GM10266 (cell line): ENCODE data around the gene KIR3DL3.
"Not testable (repeated sequence)": the region's sequence is repeated elsewhere in the genome, so short reads cannot be mapped to it uniquely, and the experiment has no call there.

Source experiments
- DNase-seq: peaks from one replicate; pipeline ENCODE4 v3.0.0; 2012; ENCODE audit errors: extremely low spot score
- TF ChIP-seq, protein P1 (sequence below): IDR thresholded peaks from 2 replicates; pipeline ENCODE4 v1.5.1; 2012; ENCODE audit warnings: mild to moderate bottlenecking, low read depth; ENCODE audit not compliant: control insufficient read depth, insufficient read depth; ENCODE audit errors: missing control alignments

KIR3DL3 gene

DNA sequence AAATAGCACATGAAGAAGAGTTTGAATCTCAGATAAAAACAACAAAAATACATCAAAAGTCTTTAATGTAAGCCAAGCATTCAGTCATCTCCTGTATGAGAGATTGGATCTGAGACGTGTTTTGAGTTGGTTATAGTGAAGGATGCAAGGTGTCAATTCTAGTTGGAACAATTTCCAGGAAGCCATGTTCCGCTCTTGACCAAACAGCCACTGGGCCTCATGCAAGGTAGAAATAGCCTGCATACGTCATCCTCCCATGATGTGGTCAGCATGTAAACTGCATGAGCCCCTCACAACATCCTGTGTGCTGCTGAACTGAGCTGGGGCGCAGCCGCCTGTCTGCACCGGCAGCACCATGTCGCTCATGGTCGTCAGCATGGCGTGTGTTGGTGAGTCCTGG lies at the start of gene KIR3DL3:
Gene KIR3DL3 (plus strand): TSS at position 301 of the 400 bp plus-strand sequence. CDS start 55 bp downstream, at position 356.
- TF ChIP-seq, protein P1, sequence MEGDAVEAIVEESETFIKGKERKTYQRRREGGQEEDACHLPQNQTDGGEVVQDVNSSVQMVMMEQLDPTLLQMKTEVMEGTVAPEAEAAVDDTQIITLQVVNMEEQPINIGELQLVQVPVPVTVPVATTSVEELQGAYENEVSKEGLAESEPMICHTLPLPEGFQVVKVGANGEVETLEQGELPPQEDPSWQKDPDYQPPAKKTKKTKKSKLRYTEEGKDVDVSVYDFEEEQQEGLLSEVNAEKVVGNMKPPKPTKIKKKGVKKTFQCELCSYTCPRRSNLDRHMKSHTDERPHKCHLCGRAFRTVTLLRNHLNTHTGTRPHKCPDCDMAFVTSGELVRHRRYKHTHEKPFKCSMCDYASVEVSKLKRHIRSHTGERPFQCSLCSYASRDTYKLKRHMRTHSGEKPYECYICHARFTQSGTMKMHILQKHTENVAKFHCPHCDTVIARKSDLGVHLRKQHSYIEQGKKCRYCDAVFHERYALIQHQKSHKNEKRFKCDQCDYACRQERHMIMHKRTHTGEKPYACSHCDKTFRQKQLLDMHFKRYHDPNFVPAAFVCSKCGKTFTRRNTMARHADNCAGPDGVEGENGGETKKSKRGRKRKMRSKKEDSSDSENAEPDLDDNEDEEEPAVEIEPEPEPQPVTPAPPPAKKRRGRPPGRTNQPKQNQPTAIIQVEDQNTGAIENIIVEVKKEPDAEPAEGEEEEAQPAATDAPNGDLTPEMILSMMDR = no peak
- no peak for DNase-seq

DNA sequence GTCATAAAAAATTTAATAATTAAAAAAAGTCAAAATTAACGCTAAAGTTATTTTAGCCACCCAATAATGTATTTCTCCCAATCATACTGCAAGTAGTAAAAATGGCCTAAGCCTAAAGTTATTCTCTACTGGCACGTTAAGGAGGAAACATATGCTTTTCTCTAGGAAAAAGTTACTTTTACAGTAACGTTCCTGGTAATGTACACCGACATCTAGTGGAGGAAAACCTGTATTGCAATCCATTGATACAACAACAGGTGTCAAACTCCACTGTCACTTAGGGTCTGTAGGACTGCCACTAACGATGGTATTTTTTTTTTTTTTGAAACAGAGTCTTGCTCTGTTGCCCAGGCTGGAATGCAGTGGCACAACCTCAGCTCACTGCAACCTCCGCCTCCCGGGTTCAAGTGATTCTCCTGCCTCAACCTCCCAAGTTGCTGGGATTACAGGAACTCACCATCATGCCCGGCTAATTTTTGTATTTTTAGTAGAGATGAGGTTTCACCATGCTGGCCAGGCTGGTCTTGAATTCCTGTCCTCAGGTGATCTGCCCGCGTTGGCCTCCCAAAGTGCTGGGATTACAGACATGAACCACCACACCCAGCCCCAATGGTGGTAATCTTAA lies 47.9 kb upstream of the KIR3DL3 start:
- DNase-seq = peak; percentile 56
- TF ChIP-seq, protein P1 = peak; percentile 82

DNA sequence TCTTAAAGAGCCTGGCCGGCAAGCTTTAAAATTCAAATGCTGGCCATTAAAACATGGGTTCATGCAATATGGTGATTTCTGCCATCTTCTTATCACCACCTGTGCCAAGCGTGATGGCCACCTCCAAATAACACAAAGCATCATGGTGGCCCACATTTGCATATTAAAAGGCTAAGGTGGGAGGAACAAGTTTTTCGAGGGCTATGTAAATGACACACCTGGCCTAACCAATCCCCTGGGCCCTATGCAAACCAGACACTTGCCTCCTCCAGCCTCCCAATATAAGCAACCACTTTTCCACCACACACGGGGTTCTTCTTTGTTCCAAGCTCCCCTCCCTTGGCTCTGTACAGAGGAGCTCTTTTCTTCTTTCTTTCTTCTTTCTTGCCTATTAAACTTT lies 47.0 kb upstream of the KIR3DL3 start:
- TF ChIP-seq, protein P1 = no peak
- DNase-seq = no peak

DNA sequence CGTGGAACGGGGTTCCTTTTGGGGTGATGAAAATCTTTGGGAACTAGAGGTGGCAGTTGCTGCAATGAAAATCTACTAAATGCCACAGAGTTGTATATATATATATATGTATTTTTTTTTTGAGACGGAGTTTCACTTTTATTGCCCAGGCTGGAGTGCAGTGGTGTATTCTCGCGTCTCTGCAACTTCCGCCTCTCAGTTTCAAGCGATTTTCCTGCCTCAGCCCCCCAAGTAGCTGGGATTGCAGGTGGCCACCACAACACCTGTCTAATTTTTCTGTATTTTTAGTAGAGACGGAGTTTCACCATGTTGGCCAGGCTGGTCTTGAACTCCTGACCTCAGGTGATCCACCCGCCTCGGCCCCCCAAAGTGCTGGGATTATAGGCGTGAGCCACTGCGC lies 42.6 kb upstream of the KIR3DL3 start:
- DNase-seq = not testable (repeated sequence)

DNA sequence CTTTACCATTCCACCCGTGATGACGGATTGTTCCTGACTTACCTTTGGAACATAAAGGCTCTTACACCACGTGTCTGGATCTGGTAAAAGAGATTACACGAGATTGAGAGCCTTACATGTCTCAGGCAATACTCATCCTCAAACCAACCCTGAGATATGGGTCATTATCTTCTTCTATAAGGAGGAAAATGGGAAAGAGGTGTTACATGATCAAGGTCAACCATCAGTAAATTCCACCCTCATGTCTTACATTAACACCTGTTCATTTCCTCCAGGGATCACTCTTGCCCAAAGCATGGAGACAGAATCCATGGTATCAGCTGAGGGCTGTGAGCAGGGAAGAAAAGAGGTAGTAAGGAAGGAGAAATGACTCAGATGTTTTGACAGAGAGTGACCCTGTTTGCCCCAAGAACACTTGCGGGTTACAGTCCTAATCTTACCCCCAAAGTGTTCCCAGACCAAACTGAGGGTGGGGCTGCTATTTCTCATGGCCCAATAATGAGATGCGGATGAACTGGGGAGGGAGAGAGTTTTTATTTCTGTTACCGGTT lies 41.9 kb upstream of the KIR3DL3 start:
- TF ChIP-seq, protein P1 = no peak
- DNase-seq = no peak

DNA sequence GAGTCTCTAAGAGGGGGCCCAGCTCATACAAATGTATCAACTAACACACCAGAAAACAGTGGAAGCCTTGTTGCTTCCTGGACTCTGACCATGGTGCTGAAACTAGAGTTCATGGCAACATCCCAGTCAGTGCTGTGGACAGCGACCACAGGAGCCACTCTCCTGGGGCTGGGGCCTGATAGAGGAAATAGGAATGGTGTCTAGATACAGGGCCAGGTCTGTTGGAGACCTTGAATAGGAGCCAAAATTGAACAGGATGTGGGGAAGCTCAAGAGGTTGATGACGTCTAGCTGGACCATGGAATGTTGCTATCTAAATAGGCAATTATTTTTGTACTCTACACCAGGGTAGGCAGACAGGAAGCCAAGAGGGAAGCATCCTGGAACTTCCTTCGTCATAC lies 39.7 kb upstream of the KIR3DL3 start:
- TF ChIP-seq, protein P1 = no peak
- DNase-seq = no peak

DNA sequence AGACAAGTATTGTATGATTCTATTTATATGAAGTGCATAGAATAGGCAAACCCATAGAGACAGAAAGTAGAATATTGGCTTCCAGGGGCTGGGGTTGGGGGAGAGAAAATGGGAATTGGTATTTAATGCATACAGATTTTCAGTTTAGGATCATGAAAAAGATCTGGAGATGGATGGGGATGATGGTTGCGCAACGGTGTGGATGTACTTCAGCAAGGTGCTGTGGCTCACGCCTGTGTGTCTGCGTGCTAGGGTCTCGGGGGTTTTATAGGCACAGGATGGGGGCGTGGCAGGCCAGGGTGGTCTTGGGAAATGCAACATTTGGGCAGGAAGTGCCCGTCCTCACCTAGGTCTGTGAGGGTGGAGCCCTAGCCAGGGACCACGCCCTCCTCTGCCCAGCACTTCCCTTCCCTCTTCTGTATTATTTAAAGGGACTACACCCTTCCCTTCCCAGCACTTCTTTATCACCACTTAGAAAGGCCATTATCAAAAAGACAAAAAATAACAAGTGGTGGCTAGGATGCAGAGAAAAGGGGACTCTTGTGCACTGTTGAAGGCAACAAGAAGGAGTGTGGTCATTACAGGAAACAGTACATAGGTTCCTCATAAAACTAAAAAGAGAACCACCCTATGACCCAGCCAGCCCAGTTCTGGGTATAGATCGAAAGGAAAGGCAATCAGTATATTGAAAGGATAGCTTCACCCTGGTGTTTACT lies 32.5 kb upstream of the KIR3DL3 start:
- DNase-seq = no peak

More for the DNA sequence above, 32.5 kb upstream of the KIR3DL3 start:
- TF ChIP-seq, protein P1 = no peak
